K562 (cell line): Measurements from ENCODE around the gene CAMK2D. TPM values are rescaled to one million over a fixed set of nuclear protein-coding genes. Genes with fewer than 3 reads are reported as not detected.

Source experiments
- ATAC-seq: fragments of 200-7000 bp; cut with Tn5 transposase; 3 replicates; pipeline ENCODE4 v1.9.1; 2020; ENCODE audit warnings: moderate library complexity
- BruUV-seq: library from RNA; stranded (reverse); fragments of 400-500 nt; replicated peaks from 2 replicates; lab custom pipeline; 2021; lab: Mats Ljungman, UMichigan
- CTCF ChIA-PET: fragments of 300-600 bp; formaldehyde crosslinking; extraction: SDS; loops from one replicate; lab custom pipeline; 2021; ENCODE audit warnings: low intra/inter-chr PET ratio; lab: Yijun Ruan, JAX
- POLR2A ChIA-PET: fragments of 300-600, 350-650 bp; sonication (Branson Sonifier 250); formaldehyde crosslinking; extraction: SDS; loops from one replicate; lab custom pipeline; 2021; ENCODE audit warnings: antibody characterized with exemption, inconsistent platforms; lab: Yijun Ruan, JAX
- DNase-seq, 4 experiments: peaks; one replicate each; pipeline versions ENCODE4 v3.0.0 to v3.0.0-alpha.2; 2011 to 2018; ENCODE audit warnings: low spot score in 3 of 4, mixed read lengths in 3 of 4; ENCODE audit errors: extremely low read depth in 1 of 4
- FAIRE-seq: peaks from 2 replicates; lab custom pipeline; 2011; peaks lifted over from hg19 to GRCh38; lab: Jason Lieb, UNC
- H2AFZ ChIP-seq: 2 replicates; pipeline ENCODE4 v1.6.0; 2011; ENCODE audit warnings: low read depth, low read length, control low read depth, inconsistent platforms
- H3K27ac ChIP-seq: fragments of 200-600 bp; 3 replicates; pipeline ENCODE4 v1.8.0; 2011; ENCODE audit warnings: low read depth, mild to moderate bottlenecking, control low read depth, inconsistent platforms, low read length, moderate library complexity, mixed read lengths; ENCODE audit errors: extremely low read depth
- H3K27me3 ChIP-seq, 2 experiments: fragments of 300-600 bp in 1 of 2; 2 replicates in 1 of 2; 3 replicates in 1 of 2; pipeline versions ENCODE4 v1.6.0 to v1.8.0; 2011; ENCODE audit warnings: inconsistent platforms in 2 of 2, low read length in 2 of 2, mild to moderate bottlenecking in 1 of 2, mixed read lengths in 1 of 2, moderate library complexity in 1 of 2; ENCODE audit not compliant: control insufficient read depth in 2 of 2, insufficient read depth in 2 of 2
- H3K36me3 ChIP-seq: fragments of 300-600 bp; 3 replicates; pipeline ENCODE4 v1.8.0; 2011; ENCODE audit warnings: mild to moderate bottlenecking, low read length, inconsistent platforms; ENCODE audit not compliant: control insufficient read depth, insufficient read depth
- H3K4me1 ChIP-seq, 2 experiments: fragments of 200-600 bp in 1 of 2; replicated peaks in 1 of 2; 2 replicates in 1 of 2; 3 replicates in 1 of 2; pipeline versions ENCODE4 v1.5.1 to v1.8.0; 2011; ENCODE audit warnings: inconsistent platforms in 2 of 2, low read length in 2 of 2, mild to moderate bottlenecking in 1 of 2, mixed read lengths in 1 of 2, moderate library complexity in 1 of 2; ENCODE audit not compliant: control insufficient read depth in 2 of 2, insufficient read depth in 2 of 2
- H3K4me2 ChIP-seq: 2 replicates; pipeline ENCODE4 v1.6.1; 2011; ENCODE audit warnings: low read length, control low read depth, inconsistent platforms, mixed read lengths; ENCODE audit not compliant: insufficient read depth
- H3K4me3 ChIP-seq: fragments of 200-600 bp; sonication (generic), shearing (Covaris generic); 2 replicates; pipeline ENCODE4 v1.5.1; 2016; ENCODE audit warnings: control low read depth, inconsistent platforms
- H3K79me2 ChIP-seq: fragments of 200-600 bp; 3 replicates; pipeline ENCODE4 v1.8.0; 2011; ENCODE audit warnings: low read length, inconsistent platforms; ENCODE audit not compliant: control insufficient read depth, insufficient read depth
- H3K9ac ChIP-seq, 2 experiments: 2 replicates each; pipeline versions ENCODE4 v1.6.0 to v1.6.1; 2011; ENCODE audit warnings: low read depth in 2 of 2, low read length in 2 of 2, control low read depth in 1 of 2, inconsistent platforms in 1 of 2, mild to moderate bottlenecking in 1 of 2, mixed read lengths in 1 of 2; ENCODE audit not compliant: insufficient read depth in 1 of 2
- H3K9me1 ChIP-seq: one replicate; pipeline ENCODE4 v1.6.0; 2011; ENCODE audit warnings: inconsistent platforms, mild to moderate bottlenecking, low read length, moderate library complexity; ENCODE audit not compliant: control insufficient read depth, insufficient read depth
- H3K9me3 ChIP-seq: replicated peaks from 2 replicates; pipeline ENCODE4 v1.5.1; 2011; ENCODE audit warnings: low read depth, low read length, inconsistent platforms; ENCODE audit not compliant: control insufficient read depth, insufficient read depth
- H4K20me1 ChIP-seq: replicated peaks from 2 replicates; pipeline ENCODE4 v1.6.1; 2011; ENCODE audit warnings: low read length, inconsistent platforms, mixed read lengths; ENCODE audit not compliant: control insufficient read depth, insufficient read depth
- CBFB ChIP-seq: sonication (generic); formaldehyde crosslinking; IDR thresholded peaks from 2 replicates; pipeline ENCODE4 v1.4.0; 2020; ENCODE audit warnings: mild to moderate bottlenecking, missing genetic modification reagents
- ETS2 ChIP-seq: IDR thresholded peaks from 2 replicates; pipeline ENCODE4 v1.6.1; 2016; ENCODE audit warnings: borderline replicate concordance, missing genetic modification characterization, mild to moderate bottlenecking, moderate library complexity, missing compliant biosample characterization; ENCODE audit not compliant: poor library complexity, severe bottlenecking
- ETV6 ChIP-seq, 3 experiments: fragments of 150-350 bp in 1 of 3; sonication (generic) in 1 of 3; formaldehyde crosslinking in 1 of 3; IDR thresholded peaks; 2 replicates each; pipeline versions ENCODE4 v1.6.1 to v1.8.0; 2014 to 2022; ENCODE audit warnings: borderline replicate concordance in 2 of 3, low read depth in 2 of 3, antibody characterized with exemption in 1 of 3, low read length in 1 of 3, mild to moderate bottlenecking in 1 of 3, missing genetic modification reagents in 1 of 3
- HDAC3 ChIP-seq: fragments of 450-650 bp; IDR thresholded peaks from 2 replicates; pipeline ENCODE4 v1.6.1; 2018; ENCODE audit warnings: borderline replicate concordance, mild to moderate bottlenecking, moderate library complexity; ENCODE audit not compliant: partially characterized antibody
- KAT7 ChIP-seq: sonication (generic); formaldehyde crosslinking; IDR thresholded peaks from 2 replicates; pipeline ENCODE4 v1.8.0; 2022; ENCODE audit warnings: missing genetic modification reagents, mild to moderate bottlenecking, borderline replicate concordance
- PTRF ChIP-seq: fragments of 450-650 bp; IDR thresholded peaks from 2 replicates; pipeline ENCODE4 v1.6.1; 2016; ENCODE audit warnings: mild to moderate bottlenecking, missing genetic modification characterization, missing compliant biosample characterization
- STAT5A ChIP-seq: IDR thresholded peaks from 2 replicates; pipeline ENCODE4 v1.6.1; 2012; ENCODE audit warnings: low read length, inconsistent platforms, borderline replicate concordance
- in situ Hi-C: fragments of 300-500 bp; cut with MboI; formaldehyde crosslinking; loops from 4 replicates; pipeline ENCODE4 v1.15.0; 2018; ENCODE audit warnings: inconsistent platforms, mixed read lengths
- intact Hi-C: fragments of 100-400 bp; cut with micrococcal nuclease; formaldehyde crosslinking; loops from 2 replicates; pipeline ENCODE4 v1.14.2; 2022
- polyA plus RNA-seq, 8 experiments: library from polyadenylated mRNA; depleted of rRNA in 4 of 8; stranded (reverse) in 5 of 8; unstranded in 3 of 8; fragments of >200 nt; fragmentation: Nextera tagmentation in 2 of 8; fragmentation: Illumina TruSeq in 1 of 8; extraction: Ambion mirVana in 2 of 8; extraction: Trizol in 1 of 8; gene quantifications; 2 replicates each; pipeline versions ENCODE4 v1.2.1 to v1.2.3, GENCODE V29; 2011 to 2014; ENCODE audit warnings: inconsistent platforms in 1 of 8, missing spikeins in 1 of 8
- total RNA-seq, 7 experiments: library from RNA; depleted of rRNA in 6 of 7; stranded (reverse); fragments of >200 nt in 6 of 7; fragmentation: Illumina TruSeq in 2 of 7; extraction: Trizol in 2 of 7; gene quantifications; 2 replicates each; pipeline versions ENCODE4 v1.2.1 to v1.2.3, GENCODE V29; 2011 to 2021; ENCODE audit warnings: low replicate concordance in 1 of 7
- TF ChIP-seq, protein P1 (sequence below): fragments of 250-450 bp; sonication (Bioruptor Pico); IDR thresholded peaks from 2 replicates; pipeline ENCODE4 v1.5.0; 2021; ENCODE audit warnings: mild to moderate bottlenecking, moderate library complexity

The CAMK2D gene
- total and polyA plus RNA-seq, 9 of the 15 experiments (the other 6 are each of a cell fraction or from before 2014, with no cell fraction given), result 0.01 to 0.33 (median 0.04) TPM; not detected in 2

DNA sequence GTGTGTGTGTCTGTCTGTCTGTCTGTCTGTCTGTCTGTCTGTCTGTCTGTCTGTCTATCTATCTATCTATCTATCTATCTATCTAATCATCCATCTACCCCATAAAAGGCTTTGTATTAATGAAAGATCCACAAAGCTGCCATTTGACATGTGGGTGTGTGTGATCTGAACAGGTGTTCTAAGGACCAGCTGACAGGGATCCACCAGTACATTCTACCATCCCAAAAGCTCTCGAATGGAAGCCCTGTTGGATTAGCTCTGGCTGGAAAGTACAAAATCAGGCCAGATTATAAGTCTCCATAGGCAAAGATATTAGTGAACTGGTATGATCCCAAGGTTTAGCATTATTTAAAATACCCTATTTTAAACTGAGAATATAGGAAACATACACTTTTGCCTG, 299.3 kb downstream of the CAMK2D start (continued):
- no peak for TF ChIP-seq ETS2 (tag)
- TF ChIP-seq, protein P1, sequence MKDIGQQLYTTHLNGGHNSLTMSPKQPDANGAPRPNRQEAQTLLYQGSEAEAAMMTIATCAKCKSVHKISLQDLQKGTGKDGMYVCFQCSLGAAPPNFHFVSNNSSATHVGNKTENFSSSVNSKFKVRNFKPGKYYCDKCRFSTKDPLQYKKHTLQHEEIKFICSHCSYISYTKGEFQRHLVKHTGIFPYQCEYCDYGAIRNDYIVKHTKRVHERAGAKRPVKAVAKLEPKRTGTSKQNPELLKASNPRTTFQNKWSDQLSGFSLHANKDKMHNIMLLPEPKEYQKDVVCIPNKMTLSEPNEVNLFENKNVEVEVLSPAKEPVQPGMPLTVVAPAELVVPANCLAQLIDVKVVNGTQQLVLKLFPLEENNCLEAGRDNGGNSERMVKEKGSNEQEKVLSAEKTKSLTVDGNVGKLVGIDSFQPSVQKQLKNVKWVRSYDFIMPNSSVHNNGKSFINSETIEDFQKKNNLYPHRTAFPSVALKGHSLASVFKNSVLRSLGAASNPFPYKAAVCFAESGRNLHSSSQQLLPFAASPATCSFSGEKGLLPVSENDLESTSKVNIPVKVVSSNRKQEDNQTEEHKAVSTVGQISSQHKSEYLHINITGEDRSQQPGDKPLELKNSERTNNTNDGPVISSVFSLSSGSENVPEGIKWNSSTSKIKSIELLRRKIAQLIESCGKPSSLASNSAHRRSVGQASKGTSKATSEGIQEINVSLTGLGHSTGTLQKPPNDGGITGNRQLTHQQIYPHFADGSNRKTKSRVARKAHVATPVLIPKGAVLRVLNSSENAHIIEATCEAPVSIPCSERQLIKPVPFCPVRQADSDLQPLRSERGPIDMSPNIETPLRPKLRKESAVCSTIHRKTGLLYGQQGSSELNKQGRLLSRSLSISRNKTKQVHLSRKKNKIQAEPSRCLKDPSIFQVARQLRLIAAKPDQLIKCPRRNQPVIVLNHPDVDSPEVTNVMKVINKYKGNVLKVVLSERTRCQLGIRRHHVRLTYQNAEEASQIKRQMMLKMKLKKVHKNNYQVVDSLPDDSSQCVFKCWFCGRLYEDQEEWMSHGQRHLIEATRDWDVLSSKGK (CRISPR knock-in tag), result no peak

DNA sequence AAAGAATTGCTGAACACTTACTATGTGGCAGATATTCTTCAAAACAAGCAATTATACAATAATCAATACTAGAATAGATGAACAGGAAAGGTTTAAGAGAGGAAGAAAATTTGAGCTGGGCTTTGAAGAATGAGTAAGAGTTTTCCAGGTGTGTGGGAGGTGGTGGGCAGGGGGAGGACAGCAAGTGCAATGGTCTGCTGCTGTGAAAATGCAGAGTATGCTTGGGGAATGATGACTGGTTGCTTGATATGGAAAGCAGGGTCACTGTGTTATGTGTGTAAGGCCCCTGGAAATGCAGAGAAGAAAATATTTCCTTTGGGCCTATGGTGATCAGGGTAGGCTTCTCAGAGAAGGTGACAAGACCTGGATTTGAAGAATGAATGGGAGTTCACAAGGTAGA, 300.3 kb downstream of the CAMK2D start:
- Histone ChIP-seq H3K9me3 (no peaks in the 10 kb centered on the region), H3K79me2 (no peaks in the 10 kb centered on the region), H3K27me3 (no peaks in the 10 kb centered on the region), H3K4me3 (no peak overlapping the region), H3K27ac (no peak overlapping the region), H3K9me1 (no peaks in the 10 kb centered on the region), H3K4me1 (no peaks in the 10 kb centered on the region), H2AFZ (no peak overlapping the region), H3K9ac (no peak overlapping the region), H4K20me1 (no peaks in the 10 kb centered on the region), H3K4me2 (no peak overlapping the region), H3K36me3 (no peaks in the 10 kb centered on the region)
- intact Hi-C loops (no loop called here), in situ Hi-C loops (no loop called here)
- BruUV-seq, result no TSS peak
- ChIA-PET POLR2A (no interaction called here), CTCF (no interaction called here)
- no peak for DNase-seq
- ATAC-seq, result no peak
- FAIRE-seq, result no peak
- no peak for TF ChIP-seq PTRF (tag)
- no peak for TF ChIP-seq HDAC3
- no peak for TF ChIP-seq CBFB (CRISPR knock-in tag)
- no peak for TF ChIP-seq ETV6 (IDR thresholded peaks at IDR 0.05; ENCODE audit: borderline replicate concordance in 1 of 2, low read depth in 2 of 2, low read length in 1 of 2)
- no peak for TF ChIP-seq ETV6 (CRISPR knock-in tag; IDR thresholded peaks at IDR 0.05; ENCODE audit: borderline replicate concordance)
- TF ChIP-seq KAT7 (CRISPR knock-in tag), result no peak
- TF ChIP-seq STAT5A, result no peak
